SK-N-SH treated with all-trans-retinoic acid at 6 μM for 48 hours (cell line): Measurements from ENCODE around the gene SLC25A41.

Experiments used
- ARNTL ChIP-seq: fragments of 450-650 bp; formaldehyde crosslinking; IDR thresholded peaks from 2 replicates; pipeline ENCODE4 v1.5.0; 2020; ENCODE audit warnings: low read depth, mild to moderate bottlenecking, moderate library complexity, borderline replicate concordance
- TOX ChIP-seq: fragments of 250-450 bp; sonication (Bioruptor Pico); IDR thresholded peaks from 2 replicates; pipeline ENCODE4 v1.8.0; 2021; ENCODE audit warnings: mild to moderate bottlenecking, moderate library complexity, borderline replicate concordance
- TSHZ2 ChIP-seq: fragments of 250-450 bp; sonication (Bioruptor Pico); IDR thresholded peaks from 2 replicates; pipeline ENCODE4 v1.5.0; 2020; ENCODE audit warnings: mild to moderate bottlenecking, moderate library complexity
- ZC3H10 ChIP-seq: fragments of 250-450 bp; sonication (Bioruptor Pico); IDR thresholded peaks from 2 replicates; pipeline ENCODE4 v1.5.1; 2021; ENCODE audit warnings: mild to moderate bottlenecking, moderate library complexity
- ZFP3 ChIP-seq: fragments of 250-450 bp; sonication (Bioruptor Pico); IDR thresholded peaks from 2 replicates; pipeline ENCODE4 v1.5.0; 2020; ENCODE audit warnings: mild to moderate bottlenecking, moderate library complexity
- ZFP30 ChIP-seq: fragments of 450-650 bp; formaldehyde crosslinking; IDR thresholded peaks from 2 replicates; pipeline ENCODE4 v1.5.0; 2022; ENCODE audit warnings: mild to moderate bottlenecking, moderate library complexity
- TF ChIP-seq, protein P1 (sequence below): fragments of 250-450 bp; sonication (Bioruptor Pico); IDR thresholded peaks from 2 replicates; pipeline ENCODE4 v1.8.0; 2020; ENCODE audit warnings: mild to moderate bottlenecking, moderate library complexity, borderline replicate concordance
- TF ChIP-seq, protein P2 (sequence below): fragments of 250-450 bp; sonication (Bioruptor Pico); IDR thresholded peaks from 2 replicates; pipeline ENCODE4 v1.5.1; 2020; ENCODE audit warnings: low read depth, mild to moderate bottlenecking, moderate library complexity

DNA sequence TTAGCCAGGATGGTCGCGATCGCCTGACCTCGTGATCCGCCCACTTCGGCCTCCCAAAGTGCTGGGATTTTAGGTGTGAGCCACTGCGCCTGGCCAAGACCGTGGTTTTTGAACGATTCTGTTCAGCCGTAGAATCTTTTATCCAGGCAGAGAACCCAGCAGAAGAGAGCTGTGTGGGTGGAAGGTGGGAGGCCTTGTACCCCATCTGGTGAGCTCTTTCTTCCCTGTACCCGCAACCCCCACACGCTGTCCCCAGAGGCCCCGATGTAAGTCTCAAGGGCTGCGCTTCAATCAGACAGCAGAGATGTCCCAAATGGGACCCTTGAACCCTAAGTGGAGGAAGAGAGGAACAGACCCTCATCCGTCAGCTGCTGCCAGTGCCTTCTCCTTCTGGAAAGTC lies 22.4 kb upstream of the SLC25A41 start:
- no peak for TF ChIP-seq ZFP3
- TF ChIP-seq, protein P1, sequence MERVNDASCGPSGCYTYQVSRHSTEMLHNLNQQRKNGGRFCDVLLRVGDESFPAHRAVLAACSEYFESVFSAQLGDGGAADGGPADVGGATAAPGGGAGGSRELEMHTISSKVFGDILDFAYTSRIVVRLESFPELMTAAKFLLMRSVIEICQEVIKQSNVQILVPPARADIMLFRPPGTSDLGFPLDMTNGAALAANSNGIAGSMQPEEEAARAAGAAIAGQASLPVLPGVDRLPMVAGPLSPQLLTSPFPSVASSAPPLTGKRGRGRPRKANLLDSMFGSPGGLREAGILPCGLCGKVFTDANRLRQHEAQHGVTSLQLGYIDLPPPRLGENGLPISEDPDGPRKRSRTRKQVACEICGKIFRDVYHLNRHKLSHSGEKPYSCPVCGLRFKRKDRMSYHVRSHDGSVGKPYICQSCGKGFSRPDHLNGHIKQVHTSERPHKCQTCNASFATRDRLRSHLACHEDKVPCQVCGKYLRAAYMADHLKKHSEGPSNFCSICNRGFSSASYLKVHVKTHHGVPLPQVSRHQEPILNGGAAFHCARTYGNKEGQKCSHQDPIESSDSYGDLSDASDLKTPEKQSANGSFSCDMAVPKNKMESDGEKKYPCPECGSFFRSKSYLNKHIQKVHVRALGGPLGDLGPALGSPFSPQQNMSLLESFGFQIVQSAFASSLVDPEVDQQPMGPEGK (CRISPR knock-in tag) = no peak
- TF ChIP-seq ZC3H10 (CRISPR knock-in tag) = no peak
- no peak for TF ChIP-seq TOX (CRISPR knock-in tag)
- TF ChIP-seq ARNTL = no peak
- TF ChIP-seq TSHZ2 = no peak
- TF ChIP-seq, protein P2, sequence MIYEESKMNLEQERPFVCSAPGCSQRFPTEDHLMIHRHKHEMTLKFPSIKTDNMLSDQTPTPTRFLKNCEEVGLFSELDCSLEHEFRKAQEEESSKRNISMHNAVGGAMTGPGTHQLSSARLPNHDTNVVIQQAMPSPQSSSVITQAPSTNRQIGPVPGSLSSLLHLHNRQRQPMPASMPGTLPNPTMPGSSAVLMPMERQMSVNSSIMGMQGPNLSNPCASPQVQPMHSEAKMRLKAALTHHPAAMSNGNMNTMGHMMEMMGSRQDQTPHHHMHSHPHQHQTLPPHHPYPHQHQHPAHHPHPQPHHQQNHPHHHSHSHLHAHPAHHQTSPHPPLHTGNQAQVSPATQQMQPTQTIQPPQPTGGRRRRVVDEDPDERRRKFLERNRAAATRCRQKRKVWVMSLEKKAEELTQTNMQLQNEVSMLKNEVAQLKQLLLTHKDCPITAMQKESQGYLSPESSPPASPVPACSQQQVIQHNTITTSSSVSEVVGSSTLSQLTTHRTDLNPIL (CRISPR knock-in tag) = no peak
- TF ChIP-seq ZFP30 (CRISPR knock-in tag) = no peak
